Lung (tissue), 12 donors: Measurements from ENCODE around the gene TMEM245. TPM values are rescaled to one million over a fixed set of nuclear protein-coding genes. Genes with fewer than 3 reads are reported as not detected.
"Not testable (repeated sequence)": the region's sequence is repeated elsewhere in the genome, so short reads cannot be mapped to it uniquely, and the experiment has no call there.

Experiments
- ATAC-seq: fragments of 200-7000 bp; cut with Tn5 transposase; one replicate; pipeline ENCODE4 v1.9.1; 2020; ENCODE audit warnings: moderate number of reproducible peaks; ENCODE audit not compliant: insufficient read depth, low FRiP score
- DNase-seq, 3 donors: peaks; one replicate each; pipeline ENCODE4 v3.0.0-alpha.2; 2013 to 2017
- H3K27ac ChIP-seq, 2 donors: one replicate each; pipeline ENCODE4 v1.5.1; 2013; ENCODE audit warnings: mild to moderate bottlenecking in 2 of 2, moderate library complexity in 2 of 2, control low read depth in 1 of 2, inconsistent platforms in 1 of 2, low read depth in 1 of 2, low read length in 1 of 2
- H3K27me3 ChIP-seq, 3 donors: one replicate each; pipeline ENCODE4 v1.5.1; 2013; ENCODE audit warnings: low read length in 2 of 3; ENCODE audit not compliant: control insufficient read depth in 3 of 3, insufficient read depth in 3 of 3
- H3K36me3 ChIP-seq, 4 donors: one replicate each; pipeline ENCODE4 v1.5.1; 2013; ENCODE audit warnings: low read length in 4 of 4, mild to moderate bottlenecking in 1 of 4, moderate library complexity in 1 of 4; ENCODE audit not compliant: control insufficient read depth in 4 of 4, insufficient read depth in 4 of 4
- H3K4me1 ChIP-seq, 5 donors: one replicate each; pipeline ENCODE4 v1.5.1; 2013; ENCODE audit warnings: low read length in 5 of 5, mild to moderate bottlenecking in 2 of 5, moderate library complexity in 1 of 5; ENCODE audit not compliant: control insufficient read depth in 5 of 5, insufficient read depth in 5 of 5
- H3K4me3 ChIP-seq: one replicate; pipeline ENCODE4 v1.5.1; 2013; ENCODE audit warnings: mild to moderate bottlenecking, control low read depth, moderate library complexity
- H3K9ac ChIP-seq, 2 donors: one replicate each; pipeline ENCODE4 v1.5.1; 2013; ENCODE audit warnings: low read length in 2 of 2, control low read depth in 1 of 2; ENCODE audit not compliant: insufficient read depth in 1 of 2
- H3K9me3 ChIP-seq, 4 donors: one replicate each; pipeline ENCODE4 v1.5.1; 2013; ENCODE audit warnings: low read length in 3 of 4, mild to moderate bottlenecking in 1 of 4, moderate library complexity in 1 of 4; ENCODE audit not compliant: control insufficient read depth in 4 of 4, insufficient read depth in 3 of 4
- WGBS, 2 donors: extraction: QIAGEN DNeasy Blood & Tissue Kit; methylation state at CpG; one replicate each; pipeline ENCODE4 v1.1.7; 2013; 5-methylcytosine and 5-hydroxymethylcytosine counted together
- polyA plus RNA-seq, 2 donors: library from polyadenylated mRNA; stranded (reverse); fragments of 200-250 nt; gene quantifications; one replicate each; pipeline ENCODE4 v1.2.1, GENCODE V29; 2013
- total RNA-seq, 2 donors: library from RNA; depleted of rRNA in 1 of 2; stranded (reverse); fragments of >200 nt in 1 of 2; gene quantifications; one replicate each; pipeline ENCODE4 v1.2.1, GENCODE V29; 2014 to 2021
- TF ChIP-seq, protein P1 (sequence below): IDR thresholded peaks from 2 replicates; pipeline ENCODE4 v1.5.1; 2012; ENCODE audit warnings: mild to moderate bottlenecking; ENCODE audit errors: control extremely low read depth, extremely low read depth
- donor health status: control.
- donor health status: control.
- donor health status: Bipolar disorder and iron deficiency.
- donor health status: healthy.
- donor health status: DM: yes; HTN: yes; CAD: no.

Gene TMEM245
- total and polyA plus RNA-seq, 4 donors, result 15.0 to 137 (median 42.0) TPM

DNA sequence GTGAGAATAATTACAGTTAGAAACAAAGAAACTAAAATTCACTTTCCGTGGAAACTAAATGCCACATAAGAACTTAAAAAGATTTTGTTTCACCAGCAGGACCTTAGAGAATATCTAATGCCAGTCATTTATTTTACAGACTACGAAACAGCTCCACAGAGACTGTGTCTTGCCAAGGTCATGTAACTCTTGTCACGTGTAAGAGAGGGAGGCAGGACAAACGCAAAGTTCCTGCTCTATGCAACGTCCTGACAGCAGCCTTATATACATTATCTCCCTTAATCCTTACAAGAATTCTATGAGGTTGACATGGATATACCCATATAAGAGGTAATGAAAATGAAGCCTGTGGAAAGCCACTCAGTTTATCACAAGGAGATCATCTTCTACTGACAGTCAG is 145.9 kb downstream of the TMEM245 start:
- Histone ChIP-seq H3K4me1 (peaks cover 1 to 27% (median 12%) of the 10 kb centered on the region in 5 donors), H3K36me3 (peaks cover 3 to 21% (median 11%) of the 10 kb centered on the region in 4 donors), H3K9ac (no peak overlapping the region), H3K27me3 (no peaks in the 10 kb centered on the region), H3K4me3 (no peak overlapping the region), H3K9me3 (no peaks in the 10 kb centered on the region), H3K27ac (no peak overlapping the region)
- TF ChIP-seq, protein P1, sequence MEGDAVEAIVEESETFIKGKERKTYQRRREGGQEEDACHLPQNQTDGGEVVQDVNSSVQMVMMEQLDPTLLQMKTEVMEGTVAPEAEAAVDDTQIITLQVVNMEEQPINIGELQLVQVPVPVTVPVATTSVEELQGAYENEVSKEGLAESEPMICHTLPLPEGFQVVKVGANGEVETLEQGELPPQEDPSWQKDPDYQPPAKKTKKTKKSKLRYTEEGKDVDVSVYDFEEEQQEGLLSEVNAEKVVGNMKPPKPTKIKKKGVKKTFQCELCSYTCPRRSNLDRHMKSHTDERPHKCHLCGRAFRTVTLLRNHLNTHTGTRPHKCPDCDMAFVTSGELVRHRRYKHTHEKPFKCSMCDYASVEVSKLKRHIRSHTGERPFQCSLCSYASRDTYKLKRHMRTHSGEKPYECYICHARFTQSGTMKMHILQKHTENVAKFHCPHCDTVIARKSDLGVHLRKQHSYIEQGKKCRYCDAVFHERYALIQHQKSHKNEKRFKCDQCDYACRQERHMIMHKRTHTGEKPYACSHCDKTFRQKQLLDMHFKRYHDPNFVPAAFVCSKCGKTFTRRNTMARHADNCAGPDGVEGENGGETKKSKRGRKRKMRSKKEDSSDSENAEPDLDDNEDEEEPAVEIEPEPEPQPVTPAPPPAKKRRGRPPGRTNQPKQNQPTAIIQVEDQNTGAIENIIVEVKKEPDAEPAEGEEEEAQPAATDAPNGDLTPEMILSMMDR, result no peak
- ATAC-seq (no peak), DNase-seq (peak; percentile 49 to 79 (median 75))
- 68 to 78% methylated on average over 5 of the region's 5 CpGs for WGBS, 2 donors

- ATAC-seq (no peak), DNase-seq (peak; percentile 63 to 87 (median 83))
- Histone ChIP-seq H3K9me3 (no peaks in the 10 kb centered on the region), H3K4me3 (no peak overlapping the region), H3K4me1 (peaks cover 1 to 27% (median 12%) of the 10 kb centered on the region in 5 donors), H3K27ac (peak overlapping the region in 1 of 2 donors; percentile 41), H3K9ac (peak overlapping the region in 1 of 2 donors; percentile 48), H3K27me3 (no peaks in the 10 kb centered on the region), H3K36me3 (peaks cover 0 to 10% (median 6%) of the 10 kb centered on the region in 4 donors)
- WGBS, 2 donors, result 71 to 88% methylated on average over 2 of the region's 2 CpGs
- TF ChIP-seq, protein P1, result no peak
These were observed 147.0 kb downstream of the TMEM245 start for GRCh38 chr9:108972626-108973209.

- peak overlapping the region in 1 of 2 donors; percentile 41 for H3K27ac ChIP-seq
These were observed 147.6 kb downstream of the TMEM245 start for GRCh38 chr9:108972186-108972585.

DNA sequence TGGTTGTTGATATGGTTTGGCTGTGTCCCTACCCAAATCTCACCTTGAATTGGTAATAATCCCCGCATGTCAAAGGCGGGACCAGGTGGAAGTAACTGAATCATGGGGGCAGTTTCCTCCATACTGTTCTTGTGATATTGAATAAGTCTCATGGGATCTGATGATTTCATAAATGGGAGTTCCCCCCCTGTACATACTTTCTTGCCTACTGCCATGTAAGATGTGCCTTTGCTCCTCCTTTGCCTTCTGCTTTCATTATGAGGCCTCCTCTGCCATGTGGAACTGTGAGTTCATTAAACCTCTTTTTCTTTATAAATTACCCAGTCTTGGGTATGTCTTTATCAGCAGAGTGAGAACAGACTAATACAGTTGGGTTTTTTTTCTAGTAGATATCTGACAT is 148.4 kb downstream of the TMEM245 start:
- H3K36me3 ChIP-seq, ATAC-seq, DNase-seq, H3K9ac ChIP-seq, H3K9me3 ChIP-seq, H3K27me3 ChIP-seq, H3K4me3 ChIP-seq, H3K27ac ChIP-seq: not testable (repeated sequence)
- 98 to 99% methylated on average over 2 of the region's 2 CpGs for WGBS, 2 donors
- peaks cover 1 to 27% (median 14%) of the 10 kb centered on the region in 5 donors for H3K4me1 ChIP-seq

More at GRCh38 chr9:108972186-108972585, 147.6 kb downstream of the TMEM245 start:
- DNase-seq, result no peak
- no peak overlapping the region for H3K9ac ChIP-seq
- H3K36me3 ChIP-seq, result peaks cover 0 to 8% (median 6%) of the 10 kb centered on the region in 4 donors
- no peak overlapping the region for H3K4me3 ChIP-seq
- TF ChIP-seq, protein P1, result no peak
- peaks cover 1 to 27% (median 14%) of the 10 kb centered on the region in 5 donors for H3K4me1 ChIP-seq
- no peaks in the 10 kb centered on the region for H3K27me3 ChIP-seq
- 71 to 87% methylated on average over 3 of the region's 3 CpGs for WGBS, 2 donors
- no peaks in the 10 kb centered on the region for H3K9me3 ChIP-seq
- ATAC-seq, result no peak
